Activated CD4-positive, alpha-beta T cell treated with anti-CD3 and anti-CD28 coated beads for 24 hours (primary cell): ENCODE measurements around the gene RPS27L.
"Not testable (repeated sequence)": the region's sequence is repeated elsewhere in the genome, so short reads cannot be mapped to it uniquely, and the experiment has no call there.

Experiments
- DNase-seq, 2 donors: peaks; one replicate each; pipeline ENCODE4 v3.0.0-alpha.2; 2020; ENCODE audit warnings: low read depth in 2 of 2

RPS27L gene

GRCh38 chr15:63098901-63099300 lies 58.4 kb downstream of the RPS27L start:
- not testable (repeated sequence) for DNase-seq
